Dedifferentiated amniotic fluid mesenchymal stem cell (primary cell): ENCODE measurements around the gene PHLDB2.
"Not testable (repeated sequence)": the region's sequence is repeated elsewhere in the genome, so short reads cannot be mapped to it uniquely, and the experiment has no call there.

Experiments
- DNase-seq: peaks from one replicate; pipeline ENCODE4 v3.0.0-alpha.2; 2016; ENCODE audit errors: extremely low spot score

Gene PHLDB2

DNA sequence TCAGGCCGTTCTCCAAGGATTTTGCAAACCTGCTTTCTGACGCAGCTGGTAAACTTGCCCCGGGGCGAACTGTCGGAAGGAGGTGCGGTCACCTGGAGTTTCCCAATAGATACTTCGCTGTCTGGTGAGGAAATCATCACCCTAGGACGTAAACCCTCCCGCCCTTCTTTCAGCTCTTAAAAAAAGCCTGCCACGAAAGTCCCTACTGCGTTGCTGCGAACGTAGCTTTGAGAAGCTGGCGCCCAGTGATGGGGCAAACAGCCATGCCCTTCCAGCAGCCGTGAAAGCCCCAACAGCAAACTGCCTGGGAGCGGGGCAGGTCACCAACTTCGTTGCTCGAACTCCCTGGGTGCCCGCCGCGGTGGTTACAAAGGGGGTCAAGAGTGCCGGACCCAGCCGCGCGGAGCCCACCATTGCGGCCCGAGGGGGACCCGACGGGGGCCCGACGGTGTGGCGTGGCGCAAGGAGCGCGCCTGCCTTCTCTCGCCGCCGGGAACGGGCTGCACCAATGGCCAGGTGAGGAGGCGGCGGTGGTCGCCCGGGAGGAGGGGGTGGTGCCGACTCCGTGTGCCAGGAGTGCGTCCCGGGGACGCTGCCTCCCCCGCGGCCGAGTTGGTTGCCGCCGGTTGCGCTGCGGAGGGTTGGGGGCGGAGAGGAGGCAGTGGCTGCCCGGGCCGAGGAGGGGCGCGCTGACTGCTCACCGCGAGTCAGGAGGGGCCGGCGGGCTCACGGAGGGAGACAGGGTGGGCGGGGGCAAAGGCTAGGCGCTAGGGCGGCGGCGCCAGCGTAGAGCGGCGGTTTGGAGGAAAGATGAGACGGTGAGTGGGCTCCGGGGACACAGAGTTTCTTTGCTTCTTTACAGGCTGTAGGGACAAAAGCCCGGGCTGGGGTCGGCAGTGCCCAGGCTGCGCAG, at the start of gene PHLDB2:
Gene PHLDB2, plus strand, starts transcription at position 205 of the 913 bp plus-strand sequence. CDS start 24,813 bp downstream, outside the sequence.
- peak; percentile 61 for DNase-seq

DNA sequence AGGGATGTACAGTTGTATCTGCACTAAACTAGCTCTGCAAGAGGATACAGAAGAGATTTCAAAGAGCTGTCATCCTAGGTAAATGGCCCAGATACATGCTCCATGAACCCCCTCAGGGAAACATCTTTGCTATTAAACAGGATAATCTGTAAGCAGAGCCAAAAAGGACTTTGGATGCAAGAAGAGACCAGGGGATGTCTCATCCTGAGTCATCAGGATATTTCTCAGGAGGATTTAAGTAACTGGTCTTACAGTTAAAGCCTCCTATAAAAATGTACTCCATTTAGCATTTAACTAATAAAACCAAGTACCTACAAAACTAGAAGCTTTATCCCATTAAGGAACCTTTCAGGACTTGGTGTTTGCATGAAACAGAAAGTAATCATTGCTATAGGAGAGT, 48.2 kb upstream of the PHLDB2 start:
- DNase-seq: peak; percentile 49

DNA sequence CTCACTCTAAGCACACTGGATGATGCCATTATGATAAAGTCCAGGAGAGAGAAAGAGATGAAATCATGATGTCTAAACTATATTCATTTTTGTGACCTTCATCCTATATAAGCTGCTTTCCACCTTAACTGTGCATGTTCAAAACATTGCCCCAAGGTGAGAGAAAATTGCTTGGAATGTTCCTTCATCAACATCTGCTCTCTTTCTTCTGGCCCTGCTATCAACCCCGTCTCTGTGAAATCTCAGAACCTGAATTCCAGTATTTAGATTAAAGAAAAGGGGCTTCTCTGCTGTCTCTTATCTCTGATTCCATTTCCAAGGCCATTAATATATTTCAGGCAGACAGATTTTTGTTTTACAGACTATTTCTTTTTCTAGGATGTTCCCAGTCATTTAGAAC, 47.3 kb upstream of the PHLDB2 start:
- DNase-seq: no peak

DNA sequence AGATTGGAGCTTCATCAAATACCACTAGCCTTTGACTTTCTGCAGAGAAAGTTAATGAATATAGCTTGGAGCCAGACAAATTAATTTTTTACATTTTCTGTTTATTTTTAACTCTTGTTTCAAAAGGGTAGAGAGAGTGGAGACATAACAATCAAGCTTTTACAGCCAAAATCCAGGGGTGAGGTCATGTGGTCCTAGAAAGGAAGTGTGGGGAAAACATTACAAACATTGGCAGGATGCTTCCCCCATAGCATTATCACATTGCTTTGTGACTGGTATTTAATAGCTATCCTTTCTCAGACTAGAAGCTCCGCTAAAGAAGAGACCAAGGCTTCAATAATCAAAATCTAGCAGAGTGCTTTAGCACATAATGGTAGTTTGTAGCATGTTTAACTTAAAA, 46.4 kb upstream of the PHLDB2 start:
- DNase-seq: no peak

DNA sequence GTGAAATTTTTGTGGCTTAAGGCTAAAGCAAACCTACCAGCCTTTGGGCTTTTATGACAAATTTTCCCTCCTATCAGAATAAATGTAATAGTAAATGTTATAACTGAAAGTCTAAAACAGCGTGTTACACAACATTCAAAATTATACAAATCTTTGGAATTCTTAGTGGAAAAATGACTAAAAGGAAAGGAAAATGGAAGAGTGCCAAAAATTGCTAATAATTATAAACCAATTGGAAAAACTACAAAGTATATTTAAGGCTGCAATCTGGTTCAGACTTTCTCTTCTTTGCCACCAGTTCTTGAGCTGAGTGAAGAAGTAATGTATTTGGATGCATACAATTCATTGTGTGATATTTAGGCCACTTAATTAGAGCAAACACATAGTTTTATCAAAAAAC, 45.6 kb upstream of the PHLDB2 start:
- no peak for DNase-seq

DNA sequence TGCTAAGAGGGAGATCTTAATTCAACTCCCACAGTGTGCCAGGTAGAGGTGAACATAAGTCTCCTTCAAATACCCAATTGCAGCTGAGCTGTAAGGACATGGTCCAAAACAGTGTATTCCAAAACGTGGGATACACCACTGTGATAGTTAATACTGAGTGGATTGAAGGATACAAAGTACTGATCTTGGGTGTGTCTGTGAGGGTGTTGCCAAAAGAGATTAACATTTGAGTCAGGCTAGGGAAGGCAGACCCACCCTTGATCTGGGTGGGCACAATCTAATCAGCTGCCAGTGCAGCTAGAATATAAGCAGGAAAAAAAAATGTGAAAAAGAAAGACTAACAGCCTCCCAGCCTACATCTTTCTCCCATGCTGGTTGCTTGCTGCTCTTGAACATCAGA, 45.1 kb upstream of the PHLDB2 start:
- DNase-seq: no peak

DNA sequence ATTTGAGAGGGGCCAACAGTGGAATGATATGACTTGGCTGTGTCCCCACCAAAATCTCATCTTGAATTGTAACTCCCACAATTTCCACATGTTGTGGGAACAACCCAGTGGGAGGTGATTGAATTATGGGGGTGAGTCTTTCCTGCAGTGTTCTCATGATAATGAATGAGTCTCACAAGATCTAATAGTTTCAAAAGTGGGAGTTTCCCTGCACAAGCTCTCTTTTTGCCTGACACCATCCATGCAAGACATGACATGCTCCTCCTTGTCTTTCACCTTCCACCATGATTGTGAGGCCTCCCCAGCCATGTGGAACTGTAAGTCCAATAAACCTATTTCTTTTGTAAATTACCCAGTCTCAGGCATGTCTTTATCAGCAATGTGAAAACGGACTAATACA, 42.3 kb upstream of the PHLDB2 start:
- not testable (repeated sequence) for DNase-seq

DNA sequence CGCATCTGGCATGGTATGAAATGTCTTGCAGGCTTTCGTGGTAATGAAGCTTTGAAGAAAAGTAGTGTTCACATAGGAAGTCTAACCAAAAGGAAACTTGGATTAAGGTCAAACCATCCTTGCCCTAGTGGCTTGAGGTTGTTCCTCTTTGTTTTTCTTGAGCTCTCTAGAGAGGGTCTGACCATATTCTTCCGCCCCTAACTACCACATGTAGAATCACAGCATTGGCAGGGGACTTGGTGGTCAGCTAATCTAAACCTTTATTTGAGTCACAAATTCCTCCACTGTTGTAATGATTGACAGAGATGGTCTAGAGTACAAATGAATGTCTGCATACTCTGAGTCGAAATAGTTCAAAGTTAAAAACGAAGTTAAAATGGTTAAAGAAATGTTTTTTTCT, 39.1 kb upstream of the PHLDB2 start:
- no peak for DNase-seq

DNA sequence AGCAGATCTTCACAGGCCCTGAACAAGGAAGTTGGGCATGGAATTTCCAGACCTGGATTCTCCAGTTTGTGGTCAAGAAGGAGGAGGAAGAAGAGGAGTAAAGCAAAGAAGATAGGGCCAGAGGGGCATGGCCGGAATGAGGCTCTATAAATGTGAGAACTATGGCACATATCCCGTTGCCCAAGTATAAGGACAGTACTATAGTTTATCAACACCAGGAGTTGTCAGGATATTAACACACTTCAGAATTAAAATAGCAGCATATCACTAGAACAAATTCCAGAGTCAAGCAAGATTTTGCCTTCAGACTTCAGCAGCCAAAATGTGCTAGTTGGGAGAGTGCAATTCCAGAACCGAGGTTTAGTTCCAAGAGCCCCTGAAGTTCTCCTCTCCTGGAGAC, 38.4 kb upstream of the PHLDB2 start:
- no peak for DNase-seq

DNA sequence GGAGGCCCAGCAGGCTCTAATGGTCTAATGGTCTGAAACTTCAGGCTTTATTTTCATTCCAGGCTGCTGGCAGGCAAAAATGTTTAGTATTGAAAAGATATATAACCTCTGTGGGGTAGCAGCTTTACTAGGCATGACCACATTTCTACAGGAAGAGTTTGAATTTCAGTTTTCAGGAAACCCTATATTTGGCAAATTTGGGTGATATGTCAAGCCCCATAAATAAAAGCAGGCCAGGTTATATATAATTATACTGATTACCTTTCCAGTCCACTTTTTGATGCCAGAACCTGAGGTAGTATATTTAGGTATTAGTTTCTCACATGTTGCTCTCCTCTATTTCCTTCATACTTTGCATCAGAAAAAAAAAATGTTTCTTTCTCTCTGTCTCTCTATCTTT, 37.2 kb upstream of the PHLDB2 start:
- no peak for DNase-seq

DNA sequence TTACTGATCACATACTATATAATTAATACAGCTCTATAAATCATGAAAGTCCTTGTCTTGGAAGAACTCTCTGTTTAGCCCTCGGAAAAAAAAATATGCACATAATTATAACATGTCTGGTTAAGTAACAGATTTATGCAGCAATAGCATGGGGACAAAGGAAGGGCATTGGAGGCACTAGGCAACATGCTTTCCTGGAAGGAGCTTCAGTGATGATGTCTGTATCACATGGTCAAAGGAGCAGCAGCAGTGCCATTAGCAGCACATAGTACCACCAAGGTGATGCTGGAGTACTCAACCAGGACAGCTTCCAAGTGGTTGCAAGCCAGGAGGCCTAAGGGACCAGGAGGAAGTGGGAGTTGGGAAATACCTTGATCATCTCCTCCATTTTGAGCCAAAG, 36.3 kb upstream of the PHLDB2 start:
- no peak for DNase-seq

DNA sequence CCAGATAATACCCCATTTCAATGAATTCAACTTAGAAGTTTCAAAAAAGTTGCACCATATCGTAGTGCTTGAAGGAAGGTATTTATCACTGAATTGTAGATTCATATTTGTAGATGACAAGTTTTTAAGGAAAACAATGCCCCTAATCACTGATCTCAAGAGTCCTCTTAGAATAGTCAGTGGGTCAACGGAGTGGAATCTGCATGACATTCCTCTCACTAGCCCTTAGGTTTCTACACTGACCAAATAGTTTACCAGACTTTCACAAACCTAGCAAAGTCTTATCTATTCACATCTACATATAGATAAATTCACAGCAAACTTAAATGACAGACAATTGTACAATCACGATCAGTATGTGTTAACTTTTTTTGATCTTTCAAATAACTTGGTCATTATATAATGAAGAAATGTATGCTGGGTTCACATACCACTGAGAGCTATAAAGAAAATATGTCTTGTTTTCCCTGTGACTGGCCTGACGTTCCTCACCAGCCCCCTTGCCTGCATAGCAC, 35.7 kb upstream of the PHLDB2 start:
- DNase-seq: no peak

DNA sequence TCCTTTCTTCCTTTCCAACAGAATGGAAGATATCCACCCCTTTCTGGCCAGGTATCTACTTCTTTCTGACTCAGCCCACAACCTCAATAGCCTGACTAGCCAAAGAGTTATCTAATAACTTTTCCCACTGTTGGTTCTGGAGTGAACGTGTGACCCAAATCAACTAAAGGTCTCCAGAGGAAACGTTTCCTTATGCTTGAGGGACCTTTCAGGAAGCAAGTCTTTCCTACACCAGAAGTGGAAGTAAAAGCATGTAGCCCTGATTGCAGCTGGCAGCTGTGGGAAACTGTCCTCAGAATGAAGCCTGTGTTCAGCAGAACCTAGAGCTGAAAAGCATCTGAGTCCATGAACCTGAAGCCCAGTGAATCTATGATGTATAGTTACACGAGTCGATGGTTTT, 34.7 kb upstream of the PHLDB2 start:
- DNase-seq: no peak

DNA sequence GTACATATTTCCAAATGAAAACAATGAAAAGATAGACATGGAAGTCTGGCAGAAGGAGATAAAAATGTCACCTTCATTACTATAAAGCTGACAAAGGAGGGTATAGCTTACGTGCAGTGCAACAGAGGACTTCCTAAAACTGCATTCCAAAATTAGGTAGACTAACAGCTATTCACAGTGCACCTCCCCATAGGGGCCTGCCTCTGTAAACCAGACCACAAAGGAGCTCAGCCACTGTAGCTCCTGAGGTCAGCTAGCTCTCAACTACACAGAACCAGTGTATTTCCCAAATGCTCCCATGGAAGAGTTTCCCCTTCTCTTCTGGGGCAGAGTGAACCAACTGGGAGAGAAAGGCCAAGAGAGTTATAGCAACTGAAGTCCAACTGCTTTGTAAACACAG, 31.2 kb upstream of the PHLDB2 start:
- no peak for DNase-seq

DNA sequence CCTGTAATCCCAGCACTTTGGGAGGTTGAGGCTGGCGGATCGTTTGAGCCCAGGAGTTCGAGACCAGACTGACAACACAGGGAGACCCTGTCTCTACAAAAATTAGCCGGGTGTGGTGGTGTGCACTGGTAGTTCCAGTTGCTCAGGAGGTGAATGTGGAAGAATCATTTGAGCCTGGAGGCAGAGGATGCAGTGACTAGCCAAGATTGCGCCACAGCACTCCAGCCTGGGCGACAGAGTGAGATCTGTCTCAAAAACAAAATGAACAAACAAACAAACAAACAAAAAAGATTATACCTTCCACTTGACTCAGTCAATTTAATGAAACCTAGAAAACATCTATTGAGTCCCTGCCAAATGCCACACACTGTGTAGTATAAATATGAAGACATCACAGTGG, 30.5 kb upstream of the PHLDB2 start:
- no peak for DNase-seq

DNA sequence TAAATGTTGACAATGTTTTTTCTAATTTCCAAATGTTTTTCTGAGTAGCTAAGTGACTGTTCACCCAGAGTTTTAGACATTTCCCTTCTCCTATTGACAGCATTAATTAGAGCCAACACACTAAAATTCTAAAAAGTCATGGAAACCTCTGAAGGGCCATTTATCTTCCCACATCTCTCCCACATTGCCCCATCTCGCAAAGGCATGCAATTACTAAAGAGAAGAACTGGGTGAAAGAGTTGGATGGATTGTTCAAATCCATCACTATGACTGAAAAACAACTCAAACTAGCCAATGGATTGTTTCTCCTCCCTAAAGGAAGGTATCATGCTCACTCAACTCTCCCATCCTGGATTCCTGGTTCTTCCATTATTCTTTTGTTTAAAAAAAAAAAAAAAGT, 30.0 kb upstream of the PHLDB2 start:
- DNase-seq: no peak

DNA sequence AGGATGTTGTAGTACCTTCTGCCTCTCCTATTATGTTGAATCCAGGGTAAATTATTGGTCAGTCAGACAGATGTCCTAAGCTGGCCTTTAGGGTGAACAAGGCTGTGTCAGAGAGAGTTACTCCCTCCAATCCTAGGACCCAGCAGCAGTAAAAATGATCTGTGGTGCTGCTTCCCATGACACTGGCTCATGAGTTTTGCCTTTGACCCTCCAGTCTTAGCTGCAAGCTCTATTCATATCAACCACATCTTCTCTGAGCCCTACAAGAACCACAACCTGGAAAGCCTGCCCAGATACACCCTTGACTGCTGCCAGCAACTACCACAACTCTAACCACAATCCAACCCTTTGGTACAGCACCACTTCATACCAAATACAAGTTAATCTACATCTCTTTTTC, 27.2 kb upstream of the PHLDB2 start:
- no peak for DNase-seq

DNA sequence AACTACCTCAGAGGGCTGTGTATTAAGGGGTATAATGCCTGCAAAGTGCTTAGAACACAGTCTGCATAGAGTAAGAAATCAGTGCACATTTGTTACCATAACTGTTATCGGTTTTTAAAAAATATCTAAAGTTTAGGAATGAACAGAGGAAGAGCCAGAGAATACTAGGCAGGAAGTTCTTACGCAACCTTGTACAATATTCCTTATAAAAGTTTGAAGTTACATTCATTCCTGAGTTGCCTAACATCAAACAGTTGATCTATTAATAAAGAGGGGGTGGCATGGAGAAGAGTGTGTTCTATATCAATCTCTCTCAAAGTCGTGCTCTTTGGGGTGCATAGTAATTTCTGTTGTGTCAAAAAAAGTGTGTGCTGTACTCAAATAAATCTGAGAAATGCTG, 22.0 kb upstream of the PHLDB2 start:
- DNase-seq: no peak

DNA sequence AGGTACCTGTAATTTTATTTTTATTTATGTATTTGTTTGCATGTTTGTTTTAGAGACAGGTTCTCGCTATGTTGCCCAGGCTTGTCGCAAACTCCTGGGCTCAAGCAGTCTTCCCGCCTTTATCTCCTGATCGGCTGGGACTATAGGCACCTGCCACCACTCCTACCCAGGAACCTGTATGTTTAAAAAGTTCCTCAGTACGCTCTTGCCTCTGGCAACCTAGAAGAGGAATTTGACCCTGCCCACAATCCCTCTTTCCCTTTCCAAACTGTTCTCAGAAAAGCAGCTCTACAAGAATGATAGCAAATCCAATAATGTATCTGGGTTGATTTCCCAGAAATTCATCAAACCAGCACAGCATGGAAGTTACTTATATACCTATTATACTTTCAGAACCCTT, 20.9 kb upstream of the PHLDB2 start:
- no peak for DNase-seq

DNA sequence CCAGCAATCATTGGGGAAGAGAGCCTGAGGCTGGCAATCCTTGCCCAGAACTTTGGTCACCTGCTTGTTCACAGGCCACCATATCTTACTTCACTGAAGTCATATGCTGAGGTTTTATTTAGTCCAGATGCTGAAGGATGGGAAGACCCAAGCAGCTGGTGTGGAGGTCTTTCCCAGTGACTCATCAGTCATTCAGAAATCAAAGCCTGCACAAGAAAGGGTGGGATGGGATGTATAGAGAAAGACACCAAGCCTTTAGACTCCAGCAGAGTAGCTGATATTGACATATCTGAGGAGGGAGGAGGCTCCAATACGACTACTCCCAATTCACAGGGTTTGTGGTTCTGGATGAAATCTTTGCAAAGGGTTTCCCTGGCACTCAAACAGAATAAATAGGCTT, 13.0 kb upstream of the PHLDB2 start:
- no peak for DNase-seq

DNA sequence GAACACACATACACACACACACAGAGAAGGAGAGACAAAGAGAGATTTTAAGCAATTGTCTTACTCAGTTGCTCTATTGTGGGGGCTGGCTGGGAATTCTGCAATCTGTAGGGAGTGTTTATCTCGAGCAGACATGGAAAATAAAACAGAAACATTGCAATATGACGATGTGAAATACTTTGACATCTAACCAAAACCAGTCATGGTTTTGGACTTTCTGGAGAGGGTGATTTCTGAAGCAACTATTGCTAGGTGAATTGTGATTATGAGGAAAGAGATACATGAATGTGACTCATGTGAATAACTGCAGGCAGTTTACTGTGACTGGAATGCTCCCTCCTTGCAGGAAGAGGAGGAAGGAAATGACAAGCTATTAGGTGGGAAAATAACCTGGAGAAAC, 12.3 kb upstream of the PHLDB2 start:
- DNase-seq: peak; percentile 52

DNA sequence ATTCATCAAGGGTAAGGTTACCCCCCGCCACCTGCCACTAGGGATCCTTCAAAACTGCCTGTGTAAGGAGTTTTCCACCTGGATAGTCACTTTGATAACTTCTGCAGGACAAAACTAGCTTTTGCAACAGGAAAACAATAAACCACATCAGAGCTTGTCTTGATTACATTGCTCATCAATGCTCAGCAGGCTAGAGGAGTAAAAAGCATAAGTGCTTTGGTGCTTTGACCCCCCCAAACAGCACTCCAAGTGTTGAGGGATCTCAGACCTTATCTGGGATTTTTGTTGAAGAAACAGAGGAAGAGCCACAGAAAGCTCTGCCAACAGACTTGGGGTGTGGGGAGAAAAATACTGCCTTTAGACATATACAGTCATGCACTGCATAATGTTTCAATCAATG, 10.8 kb upstream of the PHLDB2 start:
- no peak for DNase-seq

DNA sequence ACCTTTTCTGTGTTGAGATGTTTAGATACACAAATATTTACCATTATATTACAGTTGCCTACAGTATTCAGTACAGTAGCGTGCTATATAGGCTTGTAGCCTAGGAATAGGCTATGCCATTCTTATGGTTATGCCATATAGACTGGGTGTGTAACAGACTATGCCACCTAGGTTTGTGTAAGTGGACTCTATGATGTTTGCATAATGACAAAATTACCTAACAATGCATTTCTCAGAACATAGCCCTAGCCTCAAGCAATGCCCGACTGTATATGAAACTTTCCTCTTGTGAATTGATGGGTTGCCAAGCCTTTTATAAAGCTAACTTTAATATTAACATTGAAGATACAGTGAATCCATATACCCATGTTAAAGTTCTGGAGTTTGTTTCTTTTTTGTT, 10.3 kb upstream of the PHLDB2 start:
- DNase-seq: no peak

DNA sequence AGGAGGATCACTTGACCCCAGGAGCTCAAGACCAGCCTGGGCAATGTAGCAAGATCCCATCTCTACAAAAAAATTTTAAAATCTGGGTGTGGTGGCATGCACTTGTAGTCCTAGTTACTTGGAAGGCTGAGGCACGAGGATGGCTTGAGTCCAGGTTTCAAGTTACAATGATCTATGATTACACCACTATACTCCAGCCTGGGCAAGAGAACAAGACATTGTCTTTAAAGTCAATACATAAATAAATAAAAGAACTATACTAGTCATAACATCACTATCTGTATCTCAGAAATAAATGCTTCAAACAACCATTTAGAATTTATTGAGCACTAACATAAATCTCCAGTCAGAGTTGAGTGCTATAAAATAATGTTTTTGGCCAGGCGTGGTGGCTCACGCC, 8.5 kb upstream of the PHLDB2 start:
- peak; percentile 73 for DNase-seq
